ENCODE measurements around the gene RAP1B. TPM values are rescaled to one million over a fixed set of nuclear protein-coding genes. Genes with fewer than 3 reads are reported as not detected.
A peak's percentile ranks its signal among the peaks of the same experiment; 100 is the strongest.

Gene RAP1B
- total and polyA plus RNA-seq, 2 of the 13 experiments (the other 11 are each of a cell fraction or from before 2014, with no cell fraction given), result 71.1 to 92.7 TPM

GRCh38 chr12:68686595-68687521, 76.2 kb downstream of the RAP1B start, which contains the start of gene NUP107 (continued):
- TF ChIP-seq ZNF253 (CRISPR knock-in tag; IDR thresholded peaks at IDR 0.05; ENCODE audit: borderline replicate concordance) (peak; percentile 69; the same call in 1 of the 2 replicates), ZBTB21 (CRISPR knock-in tag; IDR thresholded peaks at IDR 0.05) (peak; percentile 92), SRF (IDR thresholded peaks at IDR 0.05; ENCODE audit: low read depth, low read length) (peak; percentile 77; the same call in 1 of the 2 replicates), AFF4 (CRISPR knock-in tag; IDR thresholded peaks at IDR 0.05) (0 out of 2 replicates have a peak, but pooled peaks have one; percentile 43), ONECUT2 (CRISPR knock-in tag; IDR thresholded peaks at IDR 0.05) (no peak), GABPA (IDR thresholded peaks at IDR 0.05; ENCODE audit: low read depth, low read length) (peak; percentile 100), GABPA (CRISPR knock-in tag; IDR thresholded peaks at IDR 0.05; ENCODE audit: low read depth) (peak; percentile 100), ZNF274 (CRISPR knock-in tag; IDR thresholded peaks at IDR 0.05) (peak; percentile 86), ZBTB25 (CRISPR knock-in tag; IDR thresholded peaks at IDR 0.05) (peak; percentile 91), HBP1 (CRISPR knock-in tag; IDR thresholded peaks at IDR 0.05; ENCODE audit: low read depth) (peak; percentile 93; the same call in 1 of the 2 replicates), E2F2 (CRISPR knock-in tag; IDR thresholded peaks at IDR 0.05; ENCODE audit: borderline replicate concordance) (peak; percentile 59; the same call in 1 of the 2 replicates), NR2C2 (CRISPR knock-in tag; IDR thresholded peaks at IDR 0.05; ENCODE audit: borderline replicate concordance) (peak; percentile 100), HNRNPH1 (optimal IDR thresholded peaks at IDR 0.05; ENCODE audit: low read depth, low read length) (no peak), ZNF3 (CRISPR knock-in tag; IDR thresholded peaks at IDR 0.05) (no peak), HNRNPLL (IDR thresholded peaks at IDR 0.05; ENCODE audit: low read depth, low read length, poor library complexity, severe bottlenecking) (peak; percentile 77), FOXO4 (CRISPR knock-in tag; conservative IDR thresholded peaks at IDR 0.05) (no peak), ZFAT (CRISPR knock-in tag; conservative IDR thresholded peaks at IDR 0.05) (no peak), MTF2 (CRISPR knock-in tag; IDR thresholded peaks at IDR 0.05; ENCODE audit: borderline replicate concordance) (no peak), ZNF136 (CRISPR knock-in tag; IDR thresholded peaks at IDR 0.05; ENCODE audit: low read depth) (peak; percentile 59; the same call in 1 of the 2 replicates), ZNF615 (CRISPR knock-in tag; IDR thresholded peaks at IDR 0.05; ENCODE audit: borderline replicate concordance) (0 out of 2 replicates have a peak, but pooled peaks have one; percentile 58)

Measured in HepG2 (cell line).